Activated B cell treated with CpG ODN at 0.5 μM for 24 hours (primary cell): ENCODE data around the gene PROSER3. TPM values are rescaled to one million over a fixed set of nuclear protein-coding genes. Genes with fewer than 3 reads are reported as not detected.

ENCODE experiments used
- ATAC-seq: fragments of 200-7000 bp; cut with Tn5 transposase; one replicate; pipeline ENCODE4 v1.10.0; 2021; ENCODE audit warnings: low read depth, mild to moderate bottlenecking, moderate library complexity
- CTCF ChIA-PET: fragments of 350-600 bp; sonication (Branson Sonifier 250); formaldehyde crosslinking; loops from one replicate; lab custom pipeline; 2021; ENCODE audit warnings: antibody characterized with exemption; lab: Charles Lee
- POLR2A ChIA-PET: fragments of 350-600 bp; sonication (Branson Sonifier 250); formaldehyde crosslinking; loops from one replicate; lab custom pipeline; 2021; ENCODE audit warnings: antibody characterized with exemption; lab: Charles Lee
- DNase-seq: peaks from one replicate; pipeline ENCODE4 v3.0.0; 2022
- H3K27ac Mint-ChIP-seq: one replicate; pipeline ENCODE4 v1.8.0; 2020; ENCODE audit warnings: mixed read lengths
- H3K27me3 Mint-ChIP-seq: one replicate; pipeline ENCODE4 v1.8.0; 2021; ENCODE audit warnings: mixed read lengths
- H3K36me3 Mint-ChIP-seq: one replicate; pipeline ENCODE4 v1.8.0; 2021; ENCODE audit warnings: low read depth, mixed read lengths
- H3K4me1 Mint-ChIP-seq: one replicate; pipeline ENCODE4 v1.8.0; 2021; ENCODE audit warnings: mixed read lengths
- H3K4me3 Mint-ChIP-seq: one replicate; pipeline ENCODE4 v1.8.0; 2020; ENCODE audit warnings: mild to moderate bottlenecking, mixed read lengths
- H3K9me3 Mint-ChIP-seq: one replicate; pipeline ENCODE4 v1.8.0; 2020; ENCODE audit warnings: mixed read lengths
- CTCF ChIP-seq: fragments of 200-600 bp; IDR thresholded peaks from one replicate; pipeline ENCODE4 v1.8.0; 2022; ENCODE audit warnings: antibody characterized with exemption, mild to moderate bottlenecking
- intact Hi-C: fragments of 100-400 bp; cut with micrococcal nuclease; formaldehyde crosslinking; loops from one replicate; pipeline ENCODE4 v1.15.1; 2024
- total RNA-seq: library from RNA; stranded (reverse); gene quantifications from 2 replicates; pipeline ENCODE4 v1.2.3, GENCODE V29; 2022

The PROSER3 gene
- total RNA-seq, 1 donor from 2014 or later: 60.5 TPM

- H3K27ac Mint-ChIP-seq: no peak overlapping the region
- no peaks in the 10 kb centered on the region for H3K36me3 Mint-ChIP-seq
- CTCF ChIA-PET: no interaction called here
- H3K27me3 Mint-ChIP-seq: peaks cover 30% of the 10 kb centered on the region
- POLR2A ChIA-PET: no interaction called here
- TF ChIP-seq CTCF: no peak
- DNase-seq (no peak), ATAC-seq (no peak)
- intact Hi-C loops: no loop called here
- peaks cover 3% of the 10 kb centered on the region for H3K4me1 Mint-ChIP-seq
- peaks cover 2% of the 10 kb centered on the region for H3K9me3 Mint-ChIP-seq
- peak overlapping the region; percentile 19 for H3K4me3 Mint-ChIP-seq
Measured at GRCh38 chr19:35797663-35798062, 39.7 kb downstream of the PROSER3 start.

DNA sequence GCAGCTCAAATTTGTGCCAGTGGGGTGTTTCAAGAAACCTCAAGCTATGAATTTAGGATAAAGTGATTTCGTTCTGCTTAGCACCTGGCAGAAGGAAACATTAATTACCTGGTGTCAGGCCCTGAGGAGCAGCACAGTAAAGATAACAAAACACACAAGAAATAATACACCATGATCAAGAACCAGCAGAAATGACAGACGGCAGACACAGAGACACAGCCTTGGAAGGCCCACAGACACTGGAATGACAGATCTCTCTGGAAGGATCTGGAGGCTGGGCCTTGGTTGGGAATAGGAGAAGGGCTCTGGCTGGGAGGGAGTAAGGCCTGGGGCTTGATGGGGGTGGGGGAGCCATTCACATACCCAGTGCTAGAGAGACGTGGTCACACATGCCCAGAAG lies 43.9 kb downstream of the PROSER3 start:
- no peak for ATAC-seq
- intact Hi-C loops: no loop called here
- ChIA-PET POLR2A (no interaction called here), CTCF (no interaction called here)
- DNase-seq: no peak
- Mint-ChIP-seq H3K27ac (no peak overlapping the region), H3K9me3 (peaks cover 2% of the 10 kb centered on the region), H3K36me3 (no peaks in the 10 kb centered on the region), H3K27me3 (peaks cover 18% of the 10 kb centered on the region), H3K4me1 (peaks cover 14% of the 10 kb centered on the region), H3K4me3 (no peak overlapping the region)
- no peak for TF ChIP-seq CTCF

DNA sequence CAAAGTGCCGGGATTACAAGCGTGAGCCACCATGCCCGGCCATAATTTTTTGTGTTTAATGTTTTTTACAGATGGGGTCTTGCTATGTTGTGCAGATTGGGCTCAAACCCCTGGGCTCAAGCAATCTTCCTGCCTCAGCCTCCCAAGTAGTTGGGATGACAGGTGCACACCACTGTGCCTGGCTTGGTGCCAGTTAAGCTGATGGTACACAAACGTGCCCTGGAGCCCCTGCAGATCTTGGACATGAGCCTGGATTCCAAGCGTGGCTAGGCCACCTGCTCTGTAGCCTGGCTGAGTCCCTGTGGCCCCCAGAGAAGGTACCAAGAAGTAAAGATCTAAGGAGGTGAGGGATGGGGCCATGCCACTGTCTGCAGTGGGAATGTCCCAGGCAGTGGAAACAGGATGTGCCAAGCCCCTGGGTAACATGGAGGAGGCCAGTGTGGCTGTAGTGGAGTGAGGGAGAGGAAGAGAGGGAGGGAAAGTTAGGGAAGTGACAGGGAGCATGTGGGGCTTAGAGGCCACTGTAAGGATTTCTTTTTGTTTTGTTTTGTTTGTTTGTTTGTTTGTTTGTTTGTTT lies 47.6 kb downstream of the PROSER3 start:
- ChIA-PET CTCF (no interaction called here), POLR2A (no interaction called here)
- DNase-seq (no peak), ATAC-seq (no peak)
- Mint-ChIP-seq H3K9me3 (peaks cover 2% of the 10 kb centered on the region), H3K4me3 (no peak overlapping the region), H3K4me1 (peaks cover 10% of the 10 kb centered on the region), H3K36me3 (no peaks in the 10 kb centered on the region), H3K27me3 (peaks cover 2% of the 10 kb centered on the region), H3K27ac (no peak overlapping the region)
- TF ChIP-seq CTCF: no peak
- intact Hi-C loops: no loop called here

DNA sequence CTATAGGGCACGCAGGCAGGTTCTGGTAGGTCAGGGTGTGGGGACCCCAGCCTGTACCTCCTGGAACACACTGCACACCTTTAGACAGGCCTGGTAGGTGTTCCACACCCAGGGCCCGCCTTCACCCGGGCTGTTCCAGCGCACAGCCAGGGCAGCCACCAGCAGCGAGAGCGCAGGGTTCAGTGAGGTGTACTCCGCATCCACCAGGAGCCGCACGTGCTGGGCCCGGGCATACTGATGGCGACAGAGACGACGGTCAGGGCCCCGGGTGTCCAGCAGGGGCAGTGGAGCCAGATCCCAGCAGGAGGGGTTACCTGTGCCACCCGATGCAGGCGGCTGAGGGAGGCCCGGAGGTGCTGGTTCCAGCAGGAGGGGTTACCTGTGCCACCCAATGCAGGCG lies 48.6 kb downstream of the PROSER3 start:
- ATAC-seq: no peak
- H3K36me3 Mint-ChIP-seq: no peaks in the 10 kb centered on the region
- POLR2A ChIA-PET: no interaction called here
- H3K4me1 Mint-ChIP-seq: peaks cover 10% of the 10 kb centered on the region
- H3K27ac Mint-ChIP-seq: no peak overlapping the region
- intact Hi-C loops: no loop called here
- no peak for TF ChIP-seq CTCF
- no peak for DNase-seq
- no peak overlapping the region for H3K4me3 Mint-ChIP-seq
- peaks cover 2% of the 10 kb centered on the region for H3K9me3 Mint-ChIP-seq
- CTCF ChIA-PET: no interaction called here
- peaks cover 5% of the 10 kb centered on the region for H3K27me3 Mint-ChIP-seq

DNA sequence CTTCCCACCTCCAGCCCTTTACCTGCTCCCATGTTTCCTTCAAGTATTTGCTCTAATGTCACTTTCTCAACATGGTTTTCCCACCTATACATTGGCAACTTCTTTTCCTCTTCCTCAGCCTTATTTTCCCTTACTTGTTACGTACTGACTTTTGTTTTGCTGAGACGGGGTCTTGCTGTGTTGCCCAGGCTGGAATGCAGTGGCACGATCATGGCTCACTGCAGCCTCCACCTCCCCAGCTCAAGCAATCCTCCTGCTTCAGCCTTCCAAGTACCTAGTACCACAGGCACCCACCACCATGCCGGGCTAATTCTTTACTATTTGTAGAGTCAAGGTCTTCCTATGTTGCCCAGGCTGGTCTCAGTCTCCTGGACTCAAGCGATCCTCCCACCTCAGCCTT lies 49.7 kb downstream of the PROSER3 start:
- intact Hi-C loops: no loop called here
- POLR2A ChIA-PET: no interaction called here
- H3K27ac Mint-ChIP-seq: no peak overlapping the region
- H3K4me1 Mint-ChIP-seq: peaks cover 10% of the 10 kb centered on the region
- H3K27me3 Mint-ChIP-seq: peaks cover 6% of the 10 kb centered on the region
- no peak overlapping the region for H3K4me3 Mint-ChIP-seq
- H3K36me3 Mint-ChIP-seq: no peaks in the 10 kb centered on the region
- H3K9me3 Mint-ChIP-seq: no peaks in the 10 kb centered on the region
- TF ChIP-seq CTCF: no peak
- ATAC-seq (no peak), DNase-seq (no peak)
- CTCF ChIA-PET: no interaction called here
